GM19043 (cell line): Measurements from ENCODE around the gene EEFSEC.

Experiments used
- ATAC-seq: cut with Tn5 transposase; IDR thresholded peaks from one replicate; pipeline ENCODE4 v1.9.1; 2021; ENCODE audit warnings: low read depth; ENCODE audit not compliant: unreplicated experiment

Gene EEFSEC

DNA sequence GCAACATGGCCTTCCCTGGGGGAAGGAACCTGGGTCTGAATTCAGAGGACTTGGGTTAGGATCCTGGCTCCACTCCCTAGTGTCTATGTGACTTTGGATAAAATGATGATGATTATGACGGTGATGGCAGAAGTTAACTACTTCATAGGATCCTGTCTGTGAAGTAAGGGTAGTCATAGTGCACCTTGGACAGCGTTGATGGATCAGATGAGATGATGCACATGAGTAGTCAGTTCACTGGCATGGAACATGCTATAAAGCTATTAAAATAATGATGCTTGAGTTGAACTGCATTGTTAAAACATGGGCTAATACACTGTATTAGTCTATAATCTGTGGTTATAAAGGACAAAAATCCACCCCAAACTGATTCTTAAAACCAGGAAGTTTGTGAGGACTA is 62.0 kb downstream of the EEFSEC start:
- no peak for ATAC-seq

DNA sequence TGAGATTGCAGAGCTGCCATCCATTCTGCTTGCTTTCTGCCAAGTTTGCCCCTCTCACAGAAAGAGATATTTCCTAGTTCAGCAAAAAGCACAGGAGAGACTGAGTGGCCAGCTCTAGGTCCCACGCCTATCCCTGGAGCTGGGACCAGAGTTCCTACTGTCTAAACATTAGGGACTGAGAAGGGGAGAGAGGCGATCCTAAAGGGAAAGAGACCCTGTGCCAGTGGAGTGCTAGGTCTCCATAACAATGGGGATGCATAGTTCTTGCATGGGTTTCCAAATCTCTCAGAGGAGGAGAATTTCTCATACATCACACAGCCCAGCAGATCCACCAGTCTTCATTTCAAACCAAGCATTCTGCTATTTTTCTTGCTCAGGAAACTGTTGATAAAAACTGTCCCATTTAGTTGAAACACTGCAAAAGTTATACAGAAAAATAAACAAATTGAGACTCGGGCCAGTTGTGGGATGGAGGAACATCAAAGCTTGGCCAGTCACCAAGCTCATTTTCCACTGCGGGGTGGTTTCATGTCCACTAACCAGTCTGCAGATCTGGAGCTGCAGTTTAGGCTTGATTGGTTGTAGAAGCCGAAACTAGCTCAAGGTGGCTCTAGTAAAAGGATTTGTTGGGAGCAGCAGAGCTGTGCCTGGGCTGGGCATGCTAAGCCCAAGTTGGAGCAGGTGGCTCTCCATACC is 62.7 kb downstream of the EEFSEC start:
- ATAC-seq, result no peak

DNA sequence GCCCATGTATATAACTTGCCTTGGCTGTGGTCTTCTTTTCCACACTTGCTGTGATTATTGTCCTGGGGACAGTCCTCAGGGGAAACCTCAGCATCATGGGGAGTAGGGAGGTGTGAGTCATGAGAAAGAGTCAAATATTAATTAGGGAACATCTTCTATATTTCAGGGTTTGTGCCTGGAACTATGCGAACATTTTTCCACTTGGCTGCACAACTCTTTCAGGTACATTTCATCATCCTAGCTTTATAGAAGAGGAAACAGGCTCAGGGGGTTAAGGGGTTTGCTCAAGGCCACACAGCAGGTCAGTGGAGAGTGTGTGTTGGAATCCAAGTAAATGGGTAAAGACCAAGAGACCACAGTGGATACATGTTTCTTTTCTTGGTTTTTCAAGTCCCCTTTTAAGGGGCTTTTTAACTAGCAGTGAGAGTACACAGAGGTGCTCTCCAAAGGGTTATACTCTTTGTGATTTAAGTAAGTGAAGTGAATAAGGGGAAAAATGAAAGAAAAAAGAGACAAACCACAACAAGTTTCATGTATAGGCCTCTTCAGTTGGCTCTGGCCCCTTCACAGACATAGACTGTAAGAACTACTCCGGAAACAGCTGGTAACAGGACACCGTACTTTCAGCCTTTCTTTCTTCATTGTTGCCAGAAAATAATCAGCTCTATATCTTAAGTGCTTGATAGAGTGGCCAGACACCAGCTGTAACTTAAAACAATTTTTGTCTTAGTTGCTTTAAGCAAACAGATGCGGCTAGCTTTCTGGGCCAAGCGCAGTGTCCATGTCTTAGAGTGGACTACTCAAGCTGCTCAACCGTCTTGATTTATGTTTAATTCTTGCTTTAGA is 64.6 kb downstream of the EEFSEC start:
- no peak for ATAC-seq

DNA sequence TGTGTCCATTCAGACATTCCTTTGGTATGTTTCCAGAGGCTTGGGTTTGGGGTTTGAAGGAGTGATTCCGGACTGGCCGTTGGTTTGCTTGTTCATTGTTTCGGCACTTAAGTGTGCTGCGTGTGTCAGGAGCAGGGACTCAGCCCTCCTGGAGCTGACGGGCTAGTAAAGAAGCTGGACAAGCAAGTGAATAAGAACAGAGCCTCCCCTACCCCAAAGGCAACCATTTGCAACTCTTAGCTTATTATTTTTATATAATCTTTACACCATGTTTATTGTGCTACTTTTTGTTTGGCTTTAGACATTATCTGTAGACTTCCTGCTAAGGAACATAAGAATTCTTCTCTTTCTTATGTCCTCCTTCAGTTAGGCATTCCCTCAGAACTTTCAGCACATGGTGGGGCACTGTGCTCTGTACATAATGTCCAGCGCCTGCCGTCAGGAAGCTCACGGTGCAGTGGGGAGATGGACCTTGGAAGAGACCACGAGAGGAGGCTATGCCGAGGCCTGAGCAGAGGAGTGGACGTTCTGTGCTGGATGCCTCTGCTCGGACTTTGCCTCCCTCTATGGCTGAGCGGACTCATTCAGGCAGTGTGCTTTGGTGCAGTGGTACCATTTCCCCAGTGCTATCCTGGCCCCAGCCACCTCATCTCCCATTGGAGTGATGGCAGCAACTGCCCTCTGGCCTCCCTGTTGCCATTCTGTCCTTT is 65.4 kb downstream of the EEFSEC start:
- ATAC-seq, result no peak

DNA sequence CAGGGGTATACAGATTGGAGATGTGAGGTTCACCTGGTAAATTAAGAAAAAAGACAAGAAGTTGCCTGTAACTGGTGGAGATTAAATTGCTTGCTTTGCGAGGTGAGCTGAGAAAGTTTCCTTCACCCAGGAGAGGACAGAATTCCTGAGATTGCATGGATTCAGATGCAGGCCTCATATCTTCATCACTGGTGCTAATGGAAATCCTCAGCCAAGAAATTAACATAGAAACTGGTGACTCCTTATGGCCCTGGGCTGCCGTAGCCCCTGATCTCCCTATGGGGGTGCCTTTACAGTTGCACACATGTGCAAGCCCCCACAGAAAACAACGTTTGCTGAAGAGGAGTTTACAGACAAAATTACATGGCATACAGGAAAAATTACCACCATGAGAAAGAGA is 68.0 kb downstream of the EEFSEC start:
- no peak for ATAC-seq

DNA sequence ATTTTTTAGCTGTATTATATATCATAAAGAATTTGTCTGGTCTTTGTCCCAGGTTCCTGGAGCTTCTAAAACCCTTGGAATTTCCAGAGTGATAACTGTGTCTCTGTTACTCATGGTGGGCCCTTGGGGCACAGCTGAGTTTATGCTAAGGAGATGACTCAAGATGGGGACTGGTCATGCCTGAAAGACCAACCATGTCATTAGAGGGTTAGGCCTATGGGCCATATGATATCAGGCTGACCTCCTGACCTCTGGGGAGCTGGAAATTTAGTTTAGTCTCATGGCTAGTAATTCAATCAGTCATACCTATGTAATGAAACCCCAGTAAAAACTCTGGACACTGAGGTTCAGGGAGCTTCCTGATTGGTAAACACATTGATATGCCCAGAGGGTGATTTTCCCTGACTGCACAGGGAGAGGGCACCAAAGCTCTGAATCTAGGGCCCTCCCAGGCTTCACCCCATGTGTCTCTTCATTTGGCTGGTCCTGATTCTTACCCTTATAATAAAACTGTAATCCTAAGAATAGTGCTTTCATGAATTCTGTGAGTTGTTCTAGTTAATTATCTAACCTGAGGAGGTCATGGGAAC is 69.6 kb downstream of the EEFSEC start:
- ATAC-seq, result no peak

DNA sequence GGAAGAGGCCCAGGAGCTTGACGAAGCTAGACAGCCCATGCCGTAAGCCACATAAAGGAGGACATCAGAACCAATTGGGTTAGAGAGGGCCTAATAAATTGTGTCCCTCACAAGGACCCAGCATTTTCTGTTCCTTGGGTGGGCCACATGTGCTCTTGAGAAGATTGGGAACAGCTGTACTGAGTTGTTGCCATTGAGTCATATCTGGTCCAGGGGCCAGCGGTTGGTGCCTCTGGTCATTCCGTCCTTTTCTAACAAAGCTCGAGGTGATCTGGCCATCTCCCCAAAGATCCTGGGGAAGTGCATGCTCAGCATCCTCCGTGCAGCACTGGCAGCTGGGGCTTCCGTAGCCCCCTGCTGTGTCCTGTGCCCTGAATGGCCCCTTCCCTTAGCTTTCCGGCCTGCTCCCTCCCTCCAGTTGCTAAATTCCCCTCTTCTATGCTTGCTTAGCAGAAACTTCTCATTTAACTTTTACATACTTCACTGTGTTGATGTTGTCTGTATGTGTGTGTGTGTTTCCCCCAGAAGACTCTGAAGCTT is 73.0 kb downstream of the EEFSEC start:
- no peak for ATAC-seq

DNA sequence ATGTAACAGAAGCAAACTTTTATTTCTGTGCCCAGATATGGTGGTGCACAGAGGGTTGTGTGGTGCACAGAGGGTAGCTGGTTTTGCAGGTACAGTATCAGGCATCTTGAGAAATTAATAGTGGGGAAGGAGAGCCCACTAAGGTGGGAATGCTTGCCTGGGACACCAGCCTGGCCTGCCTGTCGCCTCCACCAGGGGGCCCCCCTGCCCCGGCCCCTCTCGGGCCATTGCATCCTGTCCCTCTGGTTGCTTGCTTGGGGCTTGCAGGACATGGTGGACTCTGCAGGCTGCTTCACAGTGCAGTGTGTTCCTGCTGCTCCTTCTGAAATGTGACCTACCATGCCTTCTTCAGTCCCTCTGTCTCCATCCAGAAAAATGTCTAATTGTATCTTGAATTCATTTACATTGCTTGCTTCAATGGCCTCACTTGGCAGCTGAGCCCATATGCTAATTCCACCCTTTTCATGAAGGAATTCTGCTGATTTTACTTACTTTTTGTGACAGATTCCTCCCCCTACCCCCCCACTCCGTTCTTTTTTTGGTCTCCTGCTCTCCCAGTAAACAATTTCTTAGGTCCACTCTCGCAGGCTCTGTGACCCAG is 73.6 kb downstream of the EEFSEC start:
- no peak for ATAC-seq

DNA sequence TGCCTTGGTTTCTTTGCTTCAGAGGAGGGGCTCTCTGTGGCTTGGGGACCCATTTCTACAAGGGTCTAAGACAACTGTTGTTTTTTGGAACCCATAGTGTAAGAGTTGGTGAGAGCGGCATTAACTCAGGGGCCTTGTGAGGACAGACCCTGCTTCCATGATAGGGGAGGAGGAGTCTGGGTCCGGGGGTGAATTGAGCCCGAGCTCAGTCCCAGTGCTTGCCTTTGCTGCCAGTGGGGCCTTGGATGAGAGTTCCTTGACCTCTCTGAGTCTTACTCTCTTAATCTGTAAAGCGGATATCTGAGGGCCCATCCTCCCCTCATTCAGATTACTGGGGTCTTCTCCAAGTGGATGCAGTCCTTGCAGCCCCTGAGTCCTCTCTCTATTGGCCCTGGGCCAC is 74.2 kb downstream of the EEFSEC start:
- no peak for ATAC-seq

DNA sequence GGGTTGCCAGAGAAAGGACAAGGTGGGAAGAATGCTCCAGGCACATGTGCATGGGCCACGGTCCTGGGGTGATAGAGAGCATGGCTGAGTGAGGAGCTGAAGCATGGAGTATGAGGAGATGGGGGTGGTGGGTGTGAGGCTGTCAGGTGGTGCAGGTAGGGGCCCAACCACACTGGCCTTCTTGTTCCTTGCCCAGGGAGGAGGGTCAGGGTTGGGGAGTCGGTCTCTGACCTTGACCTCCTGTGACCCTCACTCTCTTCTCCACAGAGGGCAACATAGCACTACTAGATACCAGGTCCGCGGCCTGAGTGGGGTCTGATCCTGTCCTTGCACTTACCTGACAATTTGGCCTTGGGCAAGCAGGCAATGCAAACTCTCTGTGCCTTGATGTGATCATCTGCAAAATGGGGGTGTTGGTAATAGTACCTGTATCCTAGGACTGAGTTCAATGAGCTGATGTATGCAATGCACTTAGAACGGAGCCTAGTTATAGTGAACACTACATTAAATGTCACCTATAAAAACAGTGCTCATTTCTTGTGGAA is 75.2 kb downstream of the EEFSEC start:
- no peak for ATAC-seq

DNA sequence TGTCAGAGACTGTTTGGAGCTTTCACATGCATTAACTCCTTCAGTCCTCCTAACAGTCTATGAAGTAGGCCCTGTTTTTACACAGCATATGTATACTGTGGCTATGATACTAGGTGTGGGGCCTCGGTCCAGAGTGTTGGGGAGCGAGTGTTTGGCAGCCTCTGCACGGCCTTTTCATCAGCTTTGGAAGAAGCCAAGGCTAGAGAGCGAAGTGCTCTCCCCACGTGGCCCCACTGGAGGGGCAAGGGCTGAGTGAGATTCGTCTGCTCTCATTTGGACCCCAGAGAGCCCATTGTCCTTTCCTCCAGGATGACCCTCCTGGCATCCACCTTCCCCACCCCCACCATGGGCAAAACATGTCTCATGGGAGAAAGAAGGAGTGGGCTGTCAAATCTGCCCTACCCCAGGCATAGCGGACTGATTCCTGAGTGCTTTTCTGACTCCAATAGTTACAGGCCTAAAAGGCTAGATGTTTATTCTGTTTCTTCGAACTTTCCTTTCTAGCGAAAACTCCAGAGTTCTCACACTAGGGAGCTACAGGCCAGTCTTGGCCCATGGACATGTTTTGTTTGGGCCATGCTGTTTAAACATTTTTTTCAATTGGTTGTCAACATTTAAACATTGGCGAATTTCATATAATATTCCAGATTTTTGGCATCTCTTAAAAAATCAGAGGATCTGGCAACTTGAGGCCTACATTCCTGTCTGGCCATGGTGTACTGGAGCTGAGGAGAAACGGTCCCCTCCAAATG is 76.0 kb downstream of the EEFSEC start:
- no peak for ATAC-seq

DNA sequence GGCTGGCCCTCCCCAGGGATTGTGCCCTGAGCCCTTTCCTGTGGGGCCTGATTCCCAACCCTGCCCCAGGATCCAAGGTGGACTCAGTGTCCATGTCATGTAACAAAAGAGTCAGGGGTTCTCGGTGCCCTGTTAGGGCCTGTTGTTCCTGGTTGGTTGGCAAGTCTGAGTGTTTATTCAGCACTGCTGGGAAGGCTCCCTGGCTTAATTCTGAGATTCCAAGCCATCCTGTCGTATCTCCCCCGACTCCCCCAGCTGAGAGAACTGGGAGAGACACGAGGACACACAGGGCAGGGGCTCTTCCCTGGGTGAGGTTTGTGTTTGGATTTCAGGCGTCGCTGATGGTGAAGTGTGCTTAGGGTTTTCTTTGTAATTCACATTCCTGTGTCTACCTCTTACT is 78.3 kb downstream of the EEFSEC start:
- no peak for ATAC-seq

DNA sequence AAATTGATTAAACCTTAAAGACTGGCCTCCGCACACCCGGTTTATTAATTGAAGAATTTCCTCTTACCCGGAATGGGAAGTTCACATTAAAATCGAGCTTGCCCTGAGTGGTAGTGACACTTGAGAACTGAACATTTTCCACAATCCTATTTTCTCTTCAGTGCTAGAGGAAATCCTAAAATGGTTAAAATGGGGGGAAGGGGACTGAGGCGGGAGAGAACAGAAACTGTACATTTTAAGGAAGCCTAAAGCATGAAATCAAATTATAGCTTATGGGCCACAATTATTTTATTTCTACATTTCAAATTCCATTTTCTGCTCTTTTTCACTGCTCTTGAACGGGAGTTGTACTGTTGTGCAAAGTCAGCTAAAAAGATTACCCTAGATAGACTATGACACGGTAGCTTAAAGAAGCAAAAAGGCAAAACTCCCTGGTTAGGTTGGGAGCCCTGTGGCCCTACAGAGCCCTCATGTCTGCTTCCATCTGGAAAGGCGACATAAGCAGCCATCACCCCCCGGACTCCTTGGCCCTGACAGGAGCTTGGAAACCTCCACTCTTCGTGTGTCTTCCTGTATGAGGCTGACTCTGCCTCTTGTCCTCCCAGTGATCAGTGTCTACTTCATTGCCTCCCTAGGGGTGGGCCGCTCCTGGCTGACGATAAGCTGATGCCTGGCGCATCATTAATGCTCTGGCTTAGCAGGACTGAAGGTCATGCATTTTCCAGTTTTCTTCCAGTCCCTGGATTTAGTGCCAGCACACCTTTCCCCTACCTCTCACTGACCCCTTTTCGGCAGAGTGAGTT is 79.3 kb downstream of the EEFSEC start:
- no peak for ATAC-seq

DNA sequence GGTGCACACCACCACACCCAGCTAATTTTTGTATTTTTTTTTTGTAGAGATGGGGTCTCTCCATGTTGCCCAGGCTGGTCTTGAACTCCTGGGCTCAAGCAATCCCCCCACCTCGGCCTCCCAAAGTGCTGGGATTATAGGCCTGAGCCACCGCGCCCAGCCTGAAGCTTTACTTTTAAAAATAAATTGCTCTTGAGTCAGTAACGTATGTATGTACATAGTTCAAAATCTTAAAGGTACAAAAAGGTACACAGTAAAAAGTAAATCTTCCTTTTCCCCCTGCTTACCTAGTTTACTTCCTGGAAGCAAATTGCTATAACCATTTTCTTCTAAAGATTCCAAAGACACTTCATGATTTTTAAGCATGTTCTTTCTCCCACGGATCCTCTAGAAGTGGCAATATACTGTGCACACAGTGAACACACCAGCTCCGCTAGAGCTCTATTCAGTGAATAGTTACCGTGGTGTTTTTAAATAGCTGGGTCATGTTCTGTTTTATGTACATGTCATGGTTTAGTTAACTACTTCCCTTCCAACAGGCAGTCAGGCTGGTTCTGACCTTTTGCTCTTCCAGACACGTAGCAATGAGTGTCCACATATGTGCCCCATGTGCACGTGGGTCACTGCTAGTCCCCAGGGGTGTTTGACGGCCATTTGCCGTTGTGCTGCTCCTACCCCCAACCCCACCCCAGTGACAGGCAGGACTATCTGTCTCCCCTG is 82.1 kb downstream of the EEFSEC start:
- ATAC-seq, result no peak

DNA sequence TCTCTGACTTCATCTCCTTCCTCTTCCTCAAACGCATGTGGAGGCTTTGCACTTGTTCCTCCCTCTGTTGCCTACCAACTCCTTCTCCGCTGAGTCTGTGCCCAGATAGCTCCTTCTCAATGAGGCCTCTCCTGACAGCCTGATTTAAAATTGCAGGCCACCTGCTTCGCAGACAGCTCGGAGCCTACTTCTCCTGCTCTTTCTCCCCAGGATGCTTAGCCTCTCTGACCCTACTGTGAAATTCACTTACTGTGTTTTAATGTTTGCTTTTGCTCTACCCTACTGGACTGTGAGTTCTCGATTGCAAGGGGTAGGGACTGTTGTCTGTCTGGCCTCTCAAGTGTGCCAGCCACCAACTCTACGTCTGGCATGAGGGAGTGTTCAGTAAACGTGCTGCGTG is 83.4 kb downstream of the EEFSEC start:
- no peak for ATAC-seq

DNA sequence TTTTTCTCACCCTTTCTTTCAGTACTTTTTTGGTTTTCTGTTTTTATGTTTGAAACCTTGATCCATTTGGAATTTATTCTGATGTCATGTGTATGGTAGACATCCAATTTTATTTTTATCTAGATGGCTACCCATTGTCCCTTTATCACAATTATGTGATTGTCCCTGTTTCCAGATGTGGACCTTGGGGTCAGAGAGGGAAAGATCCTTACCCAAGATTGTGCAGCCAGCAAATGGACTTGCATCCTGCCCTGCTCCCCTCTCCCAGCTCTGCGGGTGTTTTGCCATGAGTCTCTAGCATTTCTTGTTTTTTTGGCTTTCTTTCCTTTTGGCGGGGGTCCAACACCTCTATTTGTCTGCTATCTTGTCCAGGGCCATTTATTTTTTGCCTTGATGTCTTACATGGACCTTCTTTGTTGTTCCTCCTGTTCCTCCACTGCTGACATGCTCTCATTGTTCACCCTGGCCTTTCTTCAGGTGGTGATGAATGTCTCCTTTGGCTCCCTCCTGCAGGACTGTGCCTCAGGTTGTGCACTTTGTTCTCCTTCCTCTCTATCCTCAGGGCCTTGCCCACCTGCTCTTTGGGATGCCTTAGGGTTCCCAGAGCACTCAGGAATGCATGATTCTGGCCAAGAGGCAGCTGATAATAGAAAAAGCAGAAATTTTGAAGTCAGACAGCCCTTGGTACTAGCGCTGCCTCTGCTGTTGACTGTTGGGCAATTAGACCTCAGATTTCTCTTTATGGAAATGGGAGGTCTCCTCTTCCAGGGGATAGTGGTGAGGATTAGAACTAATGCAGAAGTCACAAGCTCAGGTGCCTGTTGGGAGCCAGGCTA is 84.3 kb downstream of the EEFSEC start:
- ATAC-seq, result no peak

DNA sequence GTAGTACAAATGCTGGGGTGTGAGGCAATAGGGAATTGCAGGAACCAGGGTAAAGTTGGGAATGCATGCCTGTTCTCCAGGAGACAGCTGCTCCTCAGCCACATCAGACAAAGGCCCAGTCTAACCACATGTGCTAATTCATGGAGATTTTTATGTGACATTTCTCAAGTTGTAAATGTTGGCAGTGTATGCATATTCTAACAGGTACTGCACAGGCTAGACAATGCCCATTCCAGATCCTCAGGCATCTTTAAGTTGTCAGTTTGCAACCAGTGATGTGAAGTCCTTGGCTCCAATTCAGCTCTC is 84.9 kb downstream of the EEFSEC start:
- ATAC-seq, result no peak
